GM23338 (cell line): ENCODE measurements around the gene LGALS7. TPM values are rescaled to one million over a fixed set of nuclear protein-coding genes. Genes with fewer than 3 reads are reported as not detected.

Experiments
- ATAC-seq: fragments of 200-7000 bp; cut with Tn5 transposase; 3 replicates; pipeline ENCODE4 v1.9.1; 2020
- DNase-seq: peaks from one replicate; pipeline ENCODE4 v3.0.0-alpha.2; 2015; ENCODE audit warnings: low spot score
- H2AFZ ChIP-seq: fragments of 200-600 bp; sonication (generic); 2 replicates; pipeline ENCODE4 v1.8.0; 2016; ENCODE audit warnings: antibody characterized with exemption, mild to moderate bottlenecking, moderate library complexity
- H3F3A ChIP-seq: fragments of 200-600 bp; sonication (generic); replicated peaks from 2 replicates; pipeline ENCODE4 v1.8.0; 2017; ENCODE audit warnings: antibody characterized with exemption, mixed run types, low read depth
- H3K27ac ChIP-seq: fragments of 200-600 bp; sonication (generic); 2 replicates; pipeline ENCODE4 v1.6.1; 2016; ENCODE audit warnings: low read depth
- H3K27me3 ChIP-seq: fragments of 200-600 bp; sonication (generic); 2 replicates; pipeline ENCODE4 v1.8.0; 2016; ENCODE audit warnings: mild to moderate bottlenecking, mixed run types, moderate library complexity; ENCODE audit not compliant: insufficient read depth
- H3K36me3 ChIP-seq: fragments of 200-600 bp; sonication (generic); 2 replicates; pipeline ENCODE4 v1.8.0; 2016; ENCODE audit warnings: mild to moderate bottlenecking; ENCODE audit not compliant: insufficient read depth
- H3K4me1 ChIP-seq: fragments of 200-600 bp; sonication (generic); 2 replicates; pipeline ENCODE4 v1.8.0; 2016; ENCODE audit warnings: mild to moderate bottlenecking, moderate library complexity; ENCODE audit not compliant: insufficient read depth
- H3K4me2 ChIP-seq: fragments of 200-600 bp; sonication (generic); 2 replicates; pipeline ENCODE4 v1.7.1; 2017; ENCODE audit warnings: mixed run types
- H3K4me3 ChIP-seq: fragments of 200-600 bp; sonication (generic); 2 replicates; pipeline ENCODE4 v1.6.1; 2016; ENCODE audit warnings: mixed run types
- H3K79me2 ChIP-seq: fragments of 200-600 bp; sonication (generic); replicated peaks from 2 replicates; pipeline ENCODE4 v1.8.0; 2017; ENCODE audit warnings: mild to moderate bottlenecking; ENCODE audit not compliant: insufficient read depth
- H3K9me2 ChIP-seq: fragments of 200-600 bp; sonication (generic); 2 replicates; pipeline ENCODE4 v1.8.0; 2017; ENCODE audit not compliant: insufficient read depth
- H4K20me1 ChIP-seq: fragments of 200-600 bp; sonication (generic); replicated peaks from 2 replicates; pipeline ENCODE4 v1.8.0; 2017; ENCODE audit warnings: mild to moderate bottlenecking; ENCODE audit not compliant: insufficient read depth
- H3K27ac Mint-ChIP-seq: 2 replicates; pipeline ENCODE4 v1.8.0; 2020; ENCODE audit warnings: inconsistent platforms, mild to moderate bottlenecking, moderate library complexity, mixed read lengths
- H3K27me3 Mint-ChIP-seq: 3 replicates; pipeline ENCODE4 v1.8.0; 2022; ENCODE audit warnings: low read depth, mild to moderate bottlenecking, moderate library complexity, mixed read lengths, inconsistent platforms; ENCODE audit not compliant: insufficient read depth, poor library complexity
- H3K36me3 Mint-ChIP-seq: 3 replicates; pipeline ENCODE4 v1.8.0; 2021; ENCODE audit warnings: low read depth, mild to moderate bottlenecking, inconsistent platforms, moderate library complexity, mixed read lengths
- H3K4me1 Mint-ChIP-seq: 3 replicates; pipeline ENCODE4 v1.8.0; 2020; ENCODE audit warnings: mild to moderate bottlenecking, inconsistent platforms, mixed read lengths
- H3K4me3 Mint-ChIP-seq: 3 replicates; pipeline ENCODE4 v1.8.0; 2021; ENCODE audit warnings: moderate library complexity, mild to moderate bottlenecking, inconsistent platforms, mixed read lengths
- H3K9me3 Mint-ChIP-seq: 3 replicates; pipeline ENCODE4 v1.8.0; 2020; ENCODE audit warnings: moderate library complexity, mild to moderate bottlenecking, inconsistent platforms, mixed read lengths
- CREB1 ChIP-seq: fragments of 250-450 bp; sonication (Bioruptor Pico); IDR thresholded peaks from 2 replicates; pipeline ENCODE4 v1.5.0; 2020; ENCODE audit warnings: low read depth, mild to moderate bottlenecking, moderate library complexity
- CTCF ChIP-seq, 2 experiments: fragments of 200-600 bp in 1 of 2; sonication (generic) in 1 of 2; conservative IDR thresholded peaks; 2 replicates each; pipeline versions ENCODE4 v1.5.1 to v1.6.1; 2016 to 2017; ENCODE audit warnings: antibody characterized with exemption in 2 of 2, low read depth in 2 of 2, mild to moderate bottlenecking in 2 of 2, moderate library complexity in 1 of 2
- ETS1 ChIP-seq: IDR thresholded peaks from 2 replicates; pipeline ENCODE4 v1.6.1; 2016; ENCODE audit warnings: antibody characterized with exemption
- EZH2 ChIP-seq: fragments of 200-600 bp; sonication (generic); IDR thresholded peaks from one replicate; pipeline ENCODE4 v1.8.0; 2017; ENCODE audit warnings: antibody characterized with exemption, mild to moderate bottlenecking, low read depth; ENCODE audit not compliant: unreplicated experiment
- EZH2phosphoT487 ChIP-seq: fragments of 200-600 bp; sonication (generic); IDR thresholded peaks from one replicate; pipeline ENCODE4 v1.8.1; 2018; ENCODE audit warnings: antibody characterized with exemption; ENCODE audit not compliant: unreplicated experiment
- JUNB ChIP-seq: IDR thresholded peaks from one replicate; pipeline ENCODE4 v1.6.1; 2016; ENCODE audit warnings: antibody characterized with exemption; ENCODE audit not compliant: unreplicated experiment
- POLR2AphosphoS5 ChIP-seq: IDR thresholded peaks from 2 replicates; pipeline ENCODE4 v1.6.1; 2016; ENCODE audit warnings: antibody characterized with exemption, low read depth
- REST ChIP-seq: IDR thresholded peaks from one replicate; pipeline ENCODE4 v1.6.1; 2018; ENCODE audit warnings: antibody characterized with exemption; ENCODE audit not compliant: unreplicated experiment
- ZNF462 ChIP-seq: fragments of 250-450 bp; sonication (Bioruptor Pico); IDR thresholded peaks from 2 replicates; pipeline ENCODE4 v1.5.0; 2020; ENCODE audit warnings: mild to moderate bottlenecking, moderate library complexity
- polyA plus RNA-seq: library from polyadenylated mRNA; unstranded; fragments of >200 nt; fragmentation: Nextera tagmentation; extraction: Ambion mirVana; gene quantifications from 2 replicates; pipeline ENCODE4 v1.2.1, GENCODE V29; 2016
- total RNA-seq: library from RNA; depleted of rRNA; stranded (reverse); fragments of >200 nt; shearing (Covaris generic); gene quantifications from 2 replicates; pipeline ENCODE4 v1.2.3, GENCODE V29; 2014

LGALS7 gene
- total and polyA plus RNA-seq, 2 experiments from 2014 or later = 1.6 TPM; not detected in 1

GRCh38 chr19:38727868-38728660 lies 45.3 kb downstream of the LGALS7 start:
- H3K27ac ChIP-seq = no peak overlapping the region
- no peaks in the 10 kb centered on the region; the same call in 1 of the 2 replicates for H3K4me1 ChIP-seq
- no peaks in the 10 kb centered on the region for H3K9me3 Mint-ChIP-seq
- no peak overlapping the region for H2AFZ ChIP-seq
- DNase-seq (no peak), ATAC-seq (no peak)
- peaks cover 27% of the 10 kb centered on the region for H3K36me3 ChIP-seq
- peaks cover 28% of the 10 kb centered on the region for H3K27me3 Mint-ChIP-seq
- peaks cover 71% of the 10 kb centered on the region for H3K36me3 Mint-ChIP-seq
- H3K4me1 Mint-ChIP-seq = peaks cover 13% of the 10 kb centered on the region
- H3K79me2 ChIP-seq = no peaks in the 10 kb centered on the region
- H3F3A ChIP-seq = peaks cover 27% of the 10 kb centered on the region; the same call in 1 of the 2 replicates
- no peak overlapping the region for H3K4me2 ChIP-seq
- H3K4me3 ChIP-seq = no peak overlapping the region
- H3K27ac Mint-ChIP-seq = no peak overlapping the region
- no peaks in the 10 kb centered on the region for H3K27me3 ChIP-seq
- H3K4me3 Mint-ChIP-seq = no peak overlapping the region
- peaks cover 6% of the 10 kb centered on the region for H4K20me1 ChIP-seq
- TF ChIP-seq EZH2phosphoT487 (no peak), EZH2 (no peak), REST (no peak), CTCF (conservative IDR thresholded peaks at IDR 0.05; ENCODE audit: low read depth in 2 of 2) (no peak), POLR2AphosphoS5 (no peak), ZNF462 (CRISPR knock-in tag) (no peak), ETS1 (no peak), CREB1 (no peak), JUNB (no peak)
- H3K9me2 ChIP-seq = no peaks in the 10 kb centered on the region
